Endothelial cell of umbilical vein (primary cell): ENCODE data around the gene LIPM. TPM values are rescaled to one million over a fixed set of nuclear protein-coding genes. Genes with fewer than 3 reads are reported as not detected.

ENCODE experiments used
- BruUV-seq: library from RNA; stranded (reverse); fragments of 400-500 nt; replicated peaks from 2 replicates; lab custom pipeline; 2021; lab: Mats Ljungman, UMichigan
- CTCF ChIA-PET: fragments of 300-600, 350-600 bp; sonication (Branson Sonifier 250); formaldehyde crosslinking; loops from one replicate; lab custom pipeline; 2021; ENCODE audit warnings: antibody characterized with exemption, inconsistent platforms; lab: Charles Lee
- POLR2A ChIA-PET: fragments of 300-600, 350-600 bp; sonication (Branson Sonifier 250); formaldehyde crosslinking; loops from one replicate; lab custom pipeline; 2021; ENCODE audit warnings: antibody characterized with exemption, inconsistent platforms; lab: Charles Lee
- DNase-seq: peaks from one replicate; pipeline ENCODE4 v3.0.0-alpha.2; 2011; ENCODE audit warnings: low read depth, low spot score
- FAIRE-seq: peaks from 2 replicates; lab custom pipeline; 2011; peaks lifted over from hg19 to GRCh38; lab: Jason Lieb, UNC
- H2AFZ ChIP-seq: 2 replicates; pipeline ENCODE4 v1.6.0; 2012; ENCODE audit warnings: low read depth, low read length, control low read depth, inconsistent platforms
- H3K27ac ChIP-seq: 2 replicates; pipeline ENCODE4 v1.5.1; 2011; ENCODE audit warnings: low read depth, mild to moderate bottlenecking, control low read depth, low read length, moderate library complexity; ENCODE audit not compliant: insufficient read depth
- H3K27me3 ChIP-seq, 2 experiments: 2 replicates each; pipeline versions ENCODE4 v1.6.0 to v1.6.1; 2011; ENCODE audit warnings: low read length in 2 of 2, mixed read lengths in 1 of 2; ENCODE audit not compliant: control insufficient read depth in 2 of 2, insufficient read depth in 2 of 2
- H3K36me3 ChIP-seq, 2 experiments: 2 replicates in 1 of 2; 3 replicates in 1 of 2; pipeline ENCODE4 v1.5.1; 2011; ENCODE audit warnings: low read length in 2 of 2, mild to moderate bottlenecking in 1 of 2, moderate library complexity in 1 of 2; ENCODE audit not compliant: control insufficient read depth in 2 of 2, insufficient read depth in 2 of 2; ENCODE audit errors: extremely low read depth in 1 of 2
- H3K4me1 ChIP-seq: 3 replicates; pipeline ENCODE4 v1.5.1; 2011; ENCODE audit warnings: mild to moderate bottlenecking, low read length; ENCODE audit not compliant: control insufficient read depth, insufficient read depth; ENCODE audit errors: extremely low read depth
- H3K4me2 ChIP-seq: 2 replicates; pipeline ENCODE4 v1.6.1; 2011; ENCODE audit warnings: low read length, control low read depth, mixed read lengths; ENCODE audit not compliant: insufficient read depth
- H3K4me3 ChIP-seq, 3 experiments: fragments of 200-600 bp in 1 of 3; sonication (generic), shearing (Covaris generic) in 1 of 3; replicated peaks in 1 of 3; 2 replicates each; pipeline ENCODE4 v1.5.1; 2011 to 2016; ENCODE audit warnings: control low read depth in 3 of 3, low read length in 3 of 3, mild to moderate bottlenecking in 2 of 3, inconsistent platforms in 1 of 3, low read depth in 1 of 3, moderate library complexity in 1 of 3; ENCODE audit not compliant: insufficient read depth in 1 of 3
- H3K79me2 ChIP-seq: 2 replicates; pipeline ENCODE4 v1.6.0; 2012; ENCODE audit warnings: low read length, inconsistent platforms; ENCODE audit not compliant: control insufficient read depth, insufficient read depth
- H3K9ac ChIP-seq: replicated peaks from 2 replicates; pipeline ENCODE3; 2011; ENCODE audit warnings: low read length, control low read depth; ENCODE audit not compliant: insufficient read depth; ENCODE audit errors: extremely low read depth
- H3K9me1 ChIP-seq: replicated peaks from 3 replicates; pipeline ENCODE4 v1.6.0; 2011; ENCODE audit warnings: mild to moderate bottlenecking, low read length; ENCODE audit not compliant: control insufficient read depth, insufficient read depth; ENCODE audit errors: extremely low read depth
- H3K9me3 ChIP-seq: replicated peaks from 2 replicates; pipeline ENCODE4 v1.5.1; 2012; ENCODE audit warnings: low read length, inconsistent platforms; ENCODE audit not compliant: control insufficient read depth, insufficient read depth
- H4K20me1 ChIP-seq: replicated peaks from 2 replicates; pipeline ENCODE3; 2011; ENCODE audit warnings: mild to moderate bottlenecking, low read length; ENCODE audit not compliant: control insufficient read depth, insufficient read depth; ENCODE audit errors: extremely low read depth
- CTCF ChIP-seq, 2 donors: IDR thresholded peaks; 1 replicate in 1 of 2; 2 replicates in 1 of 2; pipeline ENCODE4 v1.5.1; 2011; ENCODE audit warnings: low read length in 2 of 2, mild to moderate bottlenecking in 2 of 2, moderate library complexity in 2 of 2, control low read depth in 1 of 2, inconsistent platforms in 1 of 2, low read depth in 1 of 2; ENCODE audit not compliant: insufficient read depth in 1 of 2; ENCODE audit errors: extremely low read depth in 1 of 2
- EZH2 ChIP-seq: IDR thresholded peaks from 2 replicates; pipeline ENCODE4 v1.6.1; 2012; ENCODE audit warnings: borderline replicate concordance, low read depth, mild to moderate bottlenecking, moderate library complexity, low read length, inconsistent platforms; ENCODE audit not compliant: severe bottlenecking
- FOS ChIP-seq: IDR thresholded peaks from 2 replicates; pipeline ENCODE4 v1.6.1; 2011; ENCODE audit warnings: mild to moderate bottlenecking, low read length, moderate library complexity, borderline replicate concordance; ENCODE audit not compliant: insufficient read depth
- GATA2 ChIP-seq: IDR thresholded peaks from 2 replicates; pipeline ENCODE4 v1.7.0; 2011; ENCODE audit warnings: low read depth, mild to moderate bottlenecking, moderate library complexity, mixed read lengths, low read length; ENCODE audit not compliant: insufficient read length, insufficient read depth
- JUN ChIP-seq: IDR thresholded peaks from 2 replicates; pipeline ENCODE4 v1.6.1; 2011; ENCODE audit warnings: borderline replicate concordance, low read depth; ENCODE audit not compliant: insufficient read length, insufficient read depth
- MAX ChIP-seq: IDR thresholded peaks from 2 replicates; pipeline ENCODE4 v1.6.1; 2011; ENCODE audit not compliant: insufficient read depth, insufficient read length
- MYC ChIP-seq: IDR thresholded peaks from one replicate; pipeline ENCODE4 v1.6.1; 2011; ENCODE audit warnings: mild to moderate bottlenecking, low read depth, low read length
- POLR2A ChIP-seq: IDR thresholded peaks from 2 replicates; pipeline ENCODE4 v1.6.1; 2012; ENCODE audit warnings: low read depth, mild to moderate bottlenecking, control low read depth, low read length
- POLR2AphosphoS5 ChIP-seq: IDR thresholded peaks from 2 replicates; pipeline ENCODE4 v1.6.1; 2012; ENCODE audit warnings: low read depth, mild to moderate bottlenecking, control low read depth, low read length, moderate library complexity; ENCODE audit not compliant: insufficient read depth
- dilution Hi-C: fragments of 300-500 bp; cut with MboI; formaldehyde crosslinking; loops from one replicate; pipeline ENCODE4 v1.15.0; 2019; ENCODE audit warnings: low sequenced_read_pairs; ENCODE audit not compliant: extremely low pct_ligation_motif_present
- intact Hi-C: fragments of 100-400 bp; cut with micrococcal nuclease; formaldehyde crosslinking; loops from one replicate; pipeline ENCODE4 v1.10.0; 2022
- polyA plus RNA-seq, 4 experiments: library from polyadenylated mRNA; depleted of rRNA in 3 of 4; stranded (reverse) in 3 of 4; unstranded in 1 of 4; fragments of >200 nt; gene quantifications; 2 replicates each; pipeline versions ENCODE4 v1.2.1 to v1.2.3, GENCODE V29; 2011 to 2012; ENCODE audit warnings: missing spikeins in 1 of 4
- total RNA-seq: library from RNA; stranded (reverse); gene quantifications from 2 replicates; pipeline ENCODE4 v1.2.3, GENCODE V29; 2021

Gene LIPM
- total and polyA plus RNA-seq, 2 donors (not counting 3 experiments of a cell fraction or from before 2014, with no cell fraction given) = not detected

- no peaks in the 10 kb centered on the region for H3K79me2 ChIP-seq
- intact Hi-C loops (no loop called here), dilution Hi-C loops (no loop called here)
- no peak overlapping the region for H3K9ac ChIP-seq
- no peaks in the 10 kb centered on the region for H3K27me3 ChIP-seq
- ChIA-PET CTCF (interaction anchor here (0.7 to 1.9 kb wide), 7 partner anchors 11 to 239 kb away, joined by 4 to 15 read pairs (median 5); no protein-coding TSS in a partner anchor), POLR2A (no interaction called here)
- H2AFZ ChIP-seq = no peak overlapping the region
- peaks cover 3% of the 10 kb centered on the region for H3K4me1 ChIP-seq
- no peak for TF ChIP-seq GATA2
- TF ChIP-seq POLR2AphosphoS5 = no peak
- TF ChIP-seq POLR2A = no peak
- TF ChIP-seq EZH2 = no peak
- TF ChIP-seq CTCF (IDR thresholded peaks at IDR 0.05; ENCODE audit: extremely low read depth in 1 of 2, insufficient read depth in 1 of 2, low read depth in 1 of 2, low read length in 2 of 2) = no peak
- TF ChIP-seq MAX = no peak
- no peak for TF ChIP-seq MYC
- TF ChIP-seq FOS = no peak
- no peak for TF ChIP-seq JUN
- no peak for FAIRE-seq
- no peak overlapping the region for H3K4me3 ChIP-seq
- H3K9me3 ChIP-seq = no peaks in the 10 kb centered on the region
- BruUV-seq = no TSS peak
- H3K36me3 ChIP-seq = no peaks in the 10 kb centered on the region
- H4K20me1 ChIP-seq = no peaks in the 10 kb centered on the region
- no peak for DNase-seq
- no peak overlapping the region for H3K27ac ChIP-seq
- no peak overlapping the region for H3K4me2 ChIP-seq
- H3K9me1 ChIP-seq = no peaks in the 10 kb centered on the region
Observed at GRCh38 chr10:88803641-88804040, 1.1 kb downstream of the LIPM start.
